Measurements from ENCODE around the gene AKT1. TPM values are rescaled to one million over a fixed set of nuclear protein-coding genes. Genes with fewer than 3 reads are reported as not detected.
A peak's percentile ranks its signal among the peaks of the same experiment; 100 is the strongest.

The AKT1 gene
- total and polyA plus RNA-seq, 2 of the 13 experiments (the other 11 are each of a cell fraction or from before 2014, with no cell fraction given), result 96.2 to 116 TPM

- TF ChIP-seq ZNF224 (CRISPR knock-in tag; IDR thresholded peaks at IDR 0.05) (no peak), ZNF589 (CRISPR knock-in tag; conservative IDR thresholded peaks at IDR 0.05) (peak; percentile 87), ZNF709 (CRISPR knock-in tag; IDR thresholded peaks at IDR 0.05) (no peak), ZKSCAN1 (IDR thresholded peaks at IDR 0.05; ENCODE audit: low read length) (no peak), BORCS8-MEF2B (CRISPR knock-in tag; IDR thresholded peaks at IDR 0.05) (peak; percentile 74), ZUFSP (CRISPR knock-in tag; IDR thresholded peaks at IDR 0.05; ENCODE audit: borderline replicate concordance) (no peak), ZNF788 (CRISPR knock-in tag; IDR thresholded peaks at IDR 0.05; ENCODE audit: borderline replicate concordance) (0 out of 2 replicates have a peak, but pooled peaks have one; percentile 41), MATR3 (CRISPR knock-in tag; IDR thresholded peaks at IDR 0.05) (no peak), IKZF5 (CRISPR knock-in tag; IDR thresholded peaks at IDR 0.05) (peak; percentile 69), HDAC2 (CRISPR knock-in tag; IDR thresholded peaks at IDR 0.05) (peak; percentile 44), CBFB (CRISPR knock-in tag; IDR thresholded peaks at IDR 0.05) (peak; percentile 64; the same call in 1 of the 2 replicates), ZNF746 (CRISPR knock-in tag; IDR thresholded peaks at IDR 0.05) (no peak), PBX2 (CRISPR knock-in tag; IDR thresholded peaks at IDR 0.05) (no peak), TCF7L2 (IDR thresholded peaks at IDR 0.05; ENCODE audit: low read depth, low read length) (no peak), HMGXB3 (CRISPR knock-in tag; IDR thresholded peaks at IDR 0.05; ENCODE audit: borderline replicate concordance) (no peak), SRSF1 (optimal IDR thresholded peaks at IDR 0.05; ENCODE audit: low read depth, low read length) (no peak), NCOR1 (IDR thresholded peaks at IDR 0.05; ENCODE audit: borderline replicate concordance, low read length) (peak; percentile 33; the same call in 1 of the 2 replicates), TGIF2 (CRISPR knock-in tag; IDR thresholded peaks at IDR 0.05) (0 out of 2 replicates have a peak, but pooled peaks have one; percentile 24), TCF12 (IDR thresholded peaks at IDR 0.05) (no peak), TCF12 (CRISPR knock-in tag; IDR thresholded peaks at IDR 0.05) (no peak; the same call in 1 of the 2 replicates)
- TF ChIP-seq, protein P1, sequence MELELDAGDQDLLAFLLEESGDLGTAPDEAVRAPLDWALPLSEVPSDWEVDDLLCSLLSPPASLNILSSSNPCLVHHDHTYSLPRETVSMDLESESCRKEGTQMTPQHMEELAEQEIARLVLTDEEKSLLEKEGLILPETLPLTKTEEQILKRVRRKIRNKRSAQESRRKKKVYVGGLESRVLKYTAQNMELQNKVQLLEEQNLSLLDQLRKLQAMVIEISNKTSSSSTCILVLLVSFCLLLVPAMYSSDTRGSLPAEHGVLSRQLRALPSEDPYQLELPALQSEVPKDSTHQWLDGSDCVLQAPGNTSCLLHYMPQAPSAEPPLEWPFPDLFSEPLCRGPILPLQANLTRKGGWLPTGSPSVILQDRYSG (CRISPR knock-in tag; IDR thresholded peaks at IDR 0.05), result no peak
Measured at GRCh38 chr14:104752735-104753527, 42.6 kb downstream of the AKT1 start, which contains the start of gene SIVA1 (continued).
